ENCODE data around the gene UBALD2. TPM values are rescaled to one million over a fixed set of nuclear protein-coding genes. Genes with fewer than 3 reads are reported as not detected.

UBALD2 gene
- total RNA-seq, 2 donors from 2014 or later = 36.0 to 46.0 TPM

- Histone ChIP-seq H3K27me3 (ENCODE audit: control insufficient read depth, insufficient read depth, low read length, poor library complexity, severe bottlenecking) (no peaks in the 10 kb centered on the region), H3K9ac (ENCODE audit: extremely low read depth, low read length, poor library complexity, severe bottlenecking) (no peak overlapping the region), H3K36me3 (ENCODE audit: control insufficient read depth, insufficient read depth, low read length) (peaks cover 53% of the 10 kb centered on the region), H3K4me3 (ENCODE audit: low read length) (no peak overlapping the region), H3K27ac (ENCODE audit: low read depth, low read length) (no peak overlapping the region), H3K4me1 (ENCODE audit: control insufficient read depth, insufficient read depth, low read length) (no peaks in the 10 kb centered on the region), H3K9me3 (ENCODE audit: control insufficient read depth, low read length) (no peaks in the 10 kb centered on the region)
- WGBS, 2 experiments (ENCODE audit: insufficient coverage in 1 of 2, insufficient read length in 1 of 2) = 98 to 100% methylated on average over 2 to 3 of the region's 3 CpGs
- Mint-ChIP-seq H3K9me3 (no peaks in the 10 kb centered on the region), H3K4me3 (no peak overlapping the region), H3K4me1 (no peaks in the 10 kb centered on the region), H3K27me3 (ENCODE audit: insufficient read depth) (no peaks in the 10 kb centered on the region), H3K27ac (no peak overlapping the region), H3K36me3 (ENCODE audit: low read depth) (peaks cover 42% of the 10 kb centered on the region)
- no peak for DNase-seq
- TF ChIP-seq, protein P1, sequence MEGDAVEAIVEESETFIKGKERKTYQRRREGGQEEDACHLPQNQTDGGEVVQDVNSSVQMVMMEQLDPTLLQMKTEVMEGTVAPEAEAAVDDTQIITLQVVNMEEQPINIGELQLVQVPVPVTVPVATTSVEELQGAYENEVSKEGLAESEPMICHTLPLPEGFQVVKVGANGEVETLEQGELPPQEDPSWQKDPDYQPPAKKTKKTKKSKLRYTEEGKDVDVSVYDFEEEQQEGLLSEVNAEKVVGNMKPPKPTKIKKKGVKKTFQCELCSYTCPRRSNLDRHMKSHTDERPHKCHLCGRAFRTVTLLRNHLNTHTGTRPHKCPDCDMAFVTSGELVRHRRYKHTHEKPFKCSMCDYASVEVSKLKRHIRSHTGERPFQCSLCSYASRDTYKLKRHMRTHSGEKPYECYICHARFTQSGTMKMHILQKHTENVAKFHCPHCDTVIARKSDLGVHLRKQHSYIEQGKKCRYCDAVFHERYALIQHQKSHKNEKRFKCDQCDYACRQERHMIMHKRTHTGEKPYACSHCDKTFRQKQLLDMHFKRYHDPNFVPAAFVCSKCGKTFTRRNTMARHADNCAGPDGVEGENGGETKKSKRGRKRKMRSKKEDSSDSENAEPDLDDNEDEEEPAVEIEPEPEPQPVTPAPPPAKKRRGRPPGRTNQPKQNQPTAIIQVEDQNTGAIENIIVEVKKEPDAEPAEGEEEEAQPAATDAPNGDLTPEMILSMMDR (conservative IDR thresholded peaks at IDR 0.05) = no peak
Observed at GRCh38 chr17:76318586-76318985, 53.4 kb downstream of the UBALD2 start.

Other genes with a start within 250 kb of the UBALD2 start
- gene EVPL, start 238.0 kb upstream of the UBALD2 start, total RNA-seq = under 1 TPM; 0.20 to 0.51 TPM
- gene SRP68, start 192.8 kb upstream of the UBALD2 start, total RNA-seq = 10 to 100 TPM; 73.9 to 78.0 TPM
- not detected for gene GALR2, start 190.6 kb upstream of the UBALD2 start, total RNA-seq
- gene ZACN, start 186.2 kb upstream of the UBALD2 start, total RNA-seq = under 1 TPM in 1 of 2 donors, not detected in 1; 0.09 TPM
- 100 to 1,000 TPM; 159 to 187 TPM for gene EXOC7, start 161.6 kb upstream of the UBALD2 start, total RNA-seq
- 10 to 100 TPM; 17.8 to 23.6 TPM for gene FOXJ1, start 124.1 kb upstream of the UBALD2 start, total RNA-seq
- gene RNF157, start 24.9 kb upstream of the UBALD2 start, total RNA-seq = 10 to 100 TPM in 1 of 2 donors, 1 to 10 TPM in 1; 9.6 to 11.2 TPM
- 1 to 10 TPM; 3.5 to 5.0 TPM for gene QRICH2, start 42.9 kb downstream of the UBALD2 start, total RNA-seq
- 10 to 100 TPM; 60.9 to 89.8 TPM for gene PRPSAP1, start 88.6 kb downstream of the UBALD2 start, total RNA-seq
- gene SPHK1, start 119.3 kb downstream of the UBALD2 start, total RNA-seq = 1 to 10 TPM; 1.5 to 1.8 TPM
- 10 to 100 TPM; 45.4 to 46.5 TPM for gene UBE2O, start 187.8 kb downstream of the UBALD2 start, total RNA-seq
- not detected for gene AANAT, start 202.3 kb downstream of the UBALD2 start, total RNA-seq
- gene RHBDF2, start 236.1 kb downstream of the UBALD2 start, total RNA-seq = 10 to 100 TPM; 28.5 to 31.1 TPM

Data from endodermal cell (in vitro differentiated cells).